ENCODE results near the gene HHAT. TPM values are rescaled to one million over a fixed set of nuclear protein-coding genes. Genes with fewer than 3 reads are reported as not detected.
"Not testable (repeated sequence)": the region's sequence is repeated elsewhere in the genome, so short reads cannot be mapped to it uniquely, and the experiment has no call there.

Gene HHAT
- polyA plus RNA-seq, 4 donors, result 12.2 to 16.6 (median 15.5) TPM

GRCh38 chr1:210385228-210385627 is 56.5 kb downstream of the HHAT start:
- no peak for DNase-seq (ENCODE audit: low read depth in 4 of 4, low spot score in 3 of 4)

DNA sequence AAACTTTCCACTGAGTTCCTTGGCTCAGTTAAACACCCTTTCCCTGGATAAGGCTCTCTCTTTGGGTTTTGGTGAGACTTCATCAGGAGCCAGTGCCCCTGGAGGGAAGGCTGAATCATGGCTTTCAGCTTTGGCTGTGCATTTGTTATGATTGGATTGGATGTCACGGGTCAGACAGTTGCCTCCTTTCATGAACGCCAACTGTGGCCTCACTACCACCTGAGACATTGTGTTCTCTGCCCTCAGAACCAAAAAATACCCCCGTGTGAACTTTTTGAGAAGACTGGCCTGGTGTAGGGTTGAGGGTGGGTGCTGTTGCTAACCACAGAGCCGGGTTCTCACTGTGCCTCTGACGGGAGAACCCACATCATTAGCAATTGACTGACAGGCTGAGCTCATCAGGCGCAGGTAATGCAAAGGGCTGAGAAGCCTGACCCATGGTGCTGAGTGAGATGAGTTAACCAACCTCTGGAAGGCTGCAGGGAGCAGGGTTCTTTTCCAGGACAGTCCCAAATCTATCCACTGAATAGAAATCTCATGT is 65.6 kb downstream of the HHAT start:
- no peak for DNase-seq (ENCODE audit: low read depth in 4 of 4, low spot score in 3 of 4)

GRCh38 chr1:210396541-210396940 is 67.8 kb downstream of the HHAT start:
- DNase-seq (ENCODE audit: low read depth in 4 of 4, low spot score in 3 of 4), result no peak

- DNase-seq (ENCODE audit: low read depth in 4 of 4, low spot score in 3 of 4), result no peak
Measured at GRCh38 chr1:210397252-210397651, 68.5 kb downstream of the HHAT start.

DNA sequence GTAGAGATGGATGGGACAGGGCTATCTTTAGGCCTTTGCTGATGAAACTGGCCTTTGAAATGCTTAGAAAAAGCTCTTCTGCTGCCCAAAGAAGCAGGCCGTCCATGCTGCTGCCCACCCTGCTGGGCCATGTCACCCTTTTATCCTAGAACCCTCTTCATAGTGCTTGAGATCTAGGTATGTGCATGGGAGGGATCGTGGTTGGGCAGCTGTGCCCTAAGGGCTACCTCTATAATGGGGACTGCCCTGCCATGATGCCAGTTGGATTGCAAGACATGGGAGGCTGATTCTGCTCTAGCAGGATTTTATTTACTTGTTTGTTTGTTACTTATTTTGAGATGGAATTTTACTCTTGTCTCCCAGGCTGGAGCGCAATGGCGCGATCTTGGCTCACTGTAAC is 69.0 kb downstream of the HHAT start:
- DNase-seq (ENCODE audit: low read depth in 4 of 4, low spot score in 3 of 4), result no peak

GRCh38 chr1:210398466-210398865 is 69.8 kb downstream of the HHAT start:
- DNase-seq (ENCODE audit: low read depth in 4 of 4, low spot score in 3 of 4), result no peak

DNA sequence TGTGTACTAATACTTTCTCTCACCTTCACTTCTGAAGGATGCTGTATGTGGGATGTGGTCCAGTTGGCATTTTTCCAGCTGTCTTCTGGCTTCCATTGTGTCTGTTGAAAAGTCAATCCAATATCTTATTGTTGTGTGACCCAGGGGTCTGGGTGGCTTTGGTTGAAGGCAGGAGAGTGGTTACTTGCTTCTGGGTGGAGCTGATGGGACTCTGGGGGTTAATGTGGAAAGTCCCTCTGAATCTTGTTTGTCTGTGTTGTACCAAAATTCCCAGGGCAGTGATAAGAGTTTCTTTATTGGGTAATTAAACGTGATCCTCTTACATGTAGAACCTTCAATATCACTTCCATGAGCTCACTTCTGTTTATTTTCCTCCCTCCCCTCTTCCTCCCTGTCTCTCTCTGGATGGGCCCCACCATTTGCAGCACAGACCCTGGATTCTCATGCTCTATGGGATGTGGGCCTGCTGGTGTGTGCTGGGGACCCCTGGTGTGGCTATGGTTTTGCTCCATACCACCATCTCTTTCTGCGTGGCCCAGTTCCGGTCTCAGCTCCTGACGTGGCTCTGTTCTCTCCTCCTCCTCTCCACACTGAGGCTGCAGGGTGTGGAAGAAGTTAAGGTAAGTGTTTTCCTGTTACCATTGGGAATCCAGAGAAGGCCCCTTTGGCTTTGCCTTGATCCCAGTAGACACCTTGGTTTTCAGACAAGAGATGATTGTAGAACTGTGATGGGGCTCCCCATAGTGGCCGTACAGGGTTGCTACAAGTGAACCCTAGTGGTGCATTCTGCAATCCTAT is 71.5 kb downstream of the HHAT start:
- DNase-seq (ENCODE audit: low read depth in 4 of 4, low spot score in 3 of 4), result peak in 2 of 4 donors; percentile 8 to 12

GRCh38 chr1:210402560-210402959 is 73.9 kb downstream of the HHAT start:
- no peak for DNase-seq (ENCODE audit: low read depth in 4 of 4, low spot score in 3 of 4)

DNA sequence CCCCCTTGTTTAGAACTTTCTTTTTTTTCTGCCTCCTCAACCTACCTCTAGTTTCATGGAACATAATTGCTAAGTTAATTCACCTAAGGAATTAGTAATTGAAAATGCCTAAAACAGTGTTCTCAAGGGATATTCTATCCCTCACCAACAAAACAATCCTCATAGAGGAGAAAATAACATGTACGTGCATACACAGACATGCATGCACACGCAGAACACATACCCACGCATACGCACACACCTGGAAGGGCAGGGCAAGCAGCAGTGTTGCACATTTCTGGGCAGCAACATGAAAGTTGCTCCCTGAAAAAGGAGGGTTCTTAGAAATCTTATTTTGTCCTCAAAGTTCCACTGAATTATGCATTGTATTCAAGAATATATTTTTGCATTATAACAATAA is 76.6 kb downstream of the HHAT start:
- no peak for DNase-seq (ENCODE audit: low read depth in 4 of 4, low spot score in 3 of 4)

- not testable (repeated sequence) for DNase-seq (ENCODE audit: low read depth in 4 of 4, low spot score in 3 of 4)
Measured at GRCh38 chr1:210406341-210406740, 77.6 kb downstream of the HHAT start.

GRCh38 chr1:210407207-210407886 is 78.6 kb downstream of the HHAT start:
- peak; percentile 20 to 60 (median 39) for DNase-seq (ENCODE audit: low read depth in 4 of 4, low spot score in 3 of 4)

- DNase-seq (ENCODE audit: low read depth in 4 of 4, low spot score in 3 of 4), result no peak
Measured at GRCh38 chr1:210407887-210408252, 79.2 kb downstream of the HHAT start.

GRCh38 chr1:210412240-210412639 is 83.5 kb downstream of the HHAT start:
- no peak for DNase-seq (ENCODE audit: low read depth in 4 of 4, low spot score in 3 of 4)

- no peak for DNase-seq (ENCODE audit: low read depth in 4 of 4, low spot score in 3 of 4)
Measured at GRCh38 chr1:210413951-210414350, 85.2 kb downstream of the HHAT start.

DNA sequence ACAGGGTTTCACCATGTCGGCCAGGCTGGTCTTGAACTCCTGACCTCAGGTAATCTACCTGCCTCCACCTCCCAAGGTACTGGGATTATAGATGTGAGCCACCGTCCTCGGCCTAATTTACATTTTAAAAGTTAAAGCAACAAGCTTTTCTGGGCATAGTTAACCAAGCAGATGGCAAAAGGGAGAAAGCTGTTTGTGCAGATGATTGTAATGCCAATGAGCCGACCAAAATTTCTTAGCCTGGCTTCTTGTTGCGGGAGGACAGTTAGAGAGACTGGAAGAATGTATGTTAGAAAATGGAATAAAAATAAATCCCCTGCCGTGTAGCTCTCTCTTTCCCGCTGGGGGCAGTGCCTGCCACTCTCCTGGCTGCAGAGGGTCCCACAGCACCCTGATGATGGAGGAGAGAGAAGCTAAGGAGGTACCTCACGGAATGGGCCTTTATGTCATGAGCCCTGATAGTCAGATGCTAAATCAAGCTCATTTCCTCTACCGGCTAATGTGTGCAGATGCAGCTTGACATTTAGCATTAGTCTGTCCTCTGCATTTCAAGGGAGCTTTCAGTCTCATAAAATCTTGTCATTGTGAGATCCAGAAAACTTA is 87.2 kb downstream of the HHAT start:
- DNase-seq (ENCODE audit: low read depth in 4 of 4, low spot score in 3 of 4), result no peak

DNA sequence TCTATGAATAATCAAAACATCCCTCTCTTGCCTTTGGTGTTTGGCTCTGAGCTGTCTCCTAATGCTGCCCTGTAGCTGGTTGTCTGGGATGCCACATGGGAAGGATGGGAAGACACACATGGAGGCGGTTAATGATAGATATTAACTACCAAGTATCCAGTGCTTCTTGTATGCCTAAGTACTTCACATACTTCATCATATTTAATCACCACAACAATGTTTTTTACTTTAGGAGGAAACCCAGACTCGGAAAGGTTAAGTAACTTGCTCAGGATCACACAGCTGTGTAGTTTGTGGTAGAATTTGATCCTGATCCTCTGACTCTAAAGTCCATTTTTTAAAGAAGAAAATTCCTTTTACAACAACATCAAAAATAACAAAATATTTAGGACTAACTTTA is 88.0 kb downstream of the HHAT start:
- DNase-seq (ENCODE audit: low read depth in 4 of 4, low spot score in 3 of 4), result no peak

DNA sequence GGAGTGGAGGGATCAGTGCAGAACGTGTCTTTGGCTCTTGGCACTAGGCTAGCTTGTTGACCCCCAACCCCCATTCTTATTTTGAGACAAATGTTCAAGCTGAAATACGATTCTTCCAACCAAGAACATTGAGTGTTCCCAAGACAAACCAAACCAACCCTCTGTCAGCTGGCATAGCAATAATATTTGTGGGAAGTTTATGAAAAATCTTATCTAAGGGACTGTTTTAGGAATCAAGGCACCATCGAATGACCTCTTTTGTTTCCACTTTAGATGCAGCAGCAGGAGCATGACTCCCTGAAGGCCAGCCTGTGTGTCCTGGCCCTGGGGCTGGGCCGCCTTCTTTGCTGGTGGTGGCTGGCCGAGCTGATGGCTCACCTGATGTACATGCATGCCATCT is 89.2 kb downstream of the HHAT start:
- no peak for DNase-seq (ENCODE audit: low read depth in 4 of 4, low spot score in 3 of 4)

- no peak for DNase-seq (ENCODE audit: low read depth in 4 of 4, low spot score in 3 of 4)
Measured at GRCh38 chr1:210418863-210419650, 90.4 kb downstream of the HHAT start.

DNA sequence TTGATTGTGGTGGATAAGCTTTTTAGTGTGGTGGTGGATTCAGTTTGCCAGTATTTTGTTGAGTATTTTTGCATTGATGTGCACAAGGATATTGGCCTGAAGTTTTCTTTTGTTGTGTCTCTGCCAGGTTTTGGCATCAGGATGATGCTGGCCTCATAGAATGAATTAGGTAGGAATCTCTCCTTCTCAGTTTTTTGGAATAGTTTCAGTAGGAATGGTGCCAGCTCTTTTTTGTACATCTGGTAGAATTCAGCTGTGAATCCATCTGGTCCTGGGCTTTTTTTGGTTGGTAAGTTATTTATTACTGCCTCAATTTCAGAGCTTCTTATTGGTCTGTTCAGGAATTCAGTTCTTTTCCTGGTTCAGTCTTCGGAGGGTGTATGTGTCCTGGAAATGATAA is 98.0 kb downstream of the HHAT start:
- not testable (repeated sequence) for DNase-seq (ENCODE audit: low read depth in 4 of 4, low spot score in 3 of 4)

- no peak for DNase-seq (ENCODE audit: low read depth in 4 of 4, low spot score in 3 of 4)
Measured at GRCh38 chr1:210428696-210429095, 100.0 kb downstream of the HHAT start.

- no peak for DNase-seq (ENCODE audit: low read depth in 4 of 4, low spot score in 3 of 4)
Measured at GRCh38 chr1:210434223-210434622, 105.5 kb downstream of the HHAT start.
